ENCODE data around the gene LCE3B. TPM values are rescaled to one million over a fixed set of nuclear protein-coding genes. Genes with fewer than 3 reads are reported as not detected.
"Not testable (repeated sequence)": the region's sequence is repeated elsewhere in the genome, so short reads cannot be mapped to it uniquely, and the experiment has no call there.

Gene LCE3B, protein sequence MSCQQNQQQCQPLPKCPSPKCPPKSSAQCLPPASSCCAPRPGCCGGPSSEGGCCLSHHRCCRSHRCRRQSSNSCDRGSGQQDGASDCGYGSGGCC
- not detected for total RNA-seq
- long read RNA-seq: 0 reads

DNA sequence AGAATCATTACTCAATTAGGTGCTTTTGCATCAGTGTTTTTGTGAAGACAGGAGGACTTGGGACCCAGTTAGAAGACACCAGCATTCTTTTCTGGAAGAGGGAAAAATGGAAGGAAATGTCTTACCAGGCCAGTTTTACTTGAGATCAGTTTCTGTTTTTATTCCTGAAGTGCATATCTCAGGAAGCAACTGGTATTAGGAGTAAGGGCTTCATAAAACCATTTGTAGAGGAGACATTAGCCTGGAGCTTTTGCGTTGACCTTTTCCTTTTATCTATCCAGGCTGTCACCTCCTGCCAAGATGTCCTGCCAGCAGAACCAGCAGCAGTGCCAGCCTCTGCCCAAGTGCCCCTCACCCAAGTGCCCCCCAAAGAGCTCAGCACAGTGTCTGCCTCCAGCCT is at the start of gene LCE3B:
Gene LCE3B, plus strand, starts transcription at position 301 of the 400 bp plus-strand sequence. Its CDS starts 0 bp downstream, at position 301.
- DNase-seq: no peak
- intact Hi-C loops (cut with DNase I): no loop called here
- peaks cover 13% of the 10 kb centered on the region for H3K27me3 ChIP-seq (ENCODE audit: low read depth)
- H3K27ac ChIP-seq: no peak within 1 kb of the TSS
- H3K9me3 ChIP-seq: peaks cover 6% of the 10 kb centered on the region
- TF ChIP-seq, protein P1, sequence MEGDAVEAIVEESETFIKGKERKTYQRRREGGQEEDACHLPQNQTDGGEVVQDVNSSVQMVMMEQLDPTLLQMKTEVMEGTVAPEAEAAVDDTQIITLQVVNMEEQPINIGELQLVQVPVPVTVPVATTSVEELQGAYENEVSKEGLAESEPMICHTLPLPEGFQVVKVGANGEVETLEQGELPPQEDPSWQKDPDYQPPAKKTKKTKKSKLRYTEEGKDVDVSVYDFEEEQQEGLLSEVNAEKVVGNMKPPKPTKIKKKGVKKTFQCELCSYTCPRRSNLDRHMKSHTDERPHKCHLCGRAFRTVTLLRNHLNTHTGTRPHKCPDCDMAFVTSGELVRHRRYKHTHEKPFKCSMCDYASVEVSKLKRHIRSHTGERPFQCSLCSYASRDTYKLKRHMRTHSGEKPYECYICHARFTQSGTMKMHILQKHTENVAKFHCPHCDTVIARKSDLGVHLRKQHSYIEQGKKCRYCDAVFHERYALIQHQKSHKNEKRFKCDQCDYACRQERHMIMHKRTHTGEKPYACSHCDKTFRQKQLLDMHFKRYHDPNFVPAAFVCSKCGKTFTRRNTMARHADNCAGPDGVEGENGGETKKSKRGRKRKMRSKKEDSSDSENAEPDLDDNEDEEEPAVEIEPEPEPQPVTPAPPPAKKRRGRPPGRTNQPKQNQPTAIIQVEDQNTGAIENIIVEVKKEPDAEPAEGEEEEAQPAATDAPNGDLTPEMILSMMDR (IDR thresholded peaks at IDR 0.05): no peak
- H3K4me1 ChIP-seq: no peaks in the 10 kb centered on the region
- H3K4me3 ChIP-seq: no peak within 1 kb of the TSS
- ATAC-seq: no peak
- H3K36me3 ChIP-seq: no peaks in the 10 kb centered on the region

DNA sequence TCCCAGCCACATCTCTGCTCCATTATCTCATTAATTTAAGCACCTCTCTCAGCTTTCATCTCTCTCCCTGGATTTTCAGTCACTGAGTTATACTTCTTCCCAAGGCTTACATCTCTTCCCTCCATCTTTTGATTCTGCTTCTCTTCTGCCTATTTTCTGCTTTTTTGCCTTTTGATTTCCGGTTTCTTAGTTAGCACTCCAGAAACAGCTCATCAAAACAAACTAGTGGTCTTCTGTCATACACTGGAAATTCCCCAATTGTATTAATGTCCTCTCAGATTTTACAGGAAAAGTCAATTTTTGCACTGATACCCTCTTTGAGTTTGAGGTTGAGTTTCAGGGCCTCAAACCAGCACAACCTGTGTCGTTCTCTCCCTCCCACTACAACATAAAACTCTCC is 48.5 kb upstream of the LCE3B start:
- Histone ChIP-seq H3K4me1 (no peaks in the 10 kb centered on the region), H3K27ac (no peak overlapping the region), H3K9me3 (peaks cover 14% of the 10 kb centered on the region), H3K36me3 (no peaks in the 10 kb centered on the region), H3K4me3 (no peak overlapping the region), H3K27me3 (ENCODE audit: low read depth) (no peaks in the 10 kb centered on the region)
- ATAC-seq (no peak), DNase-seq (no peak)
- TF ChIP-seq, protein P1 (IDR thresholded peaks at IDR 0.05): no peak
- intact Hi-C loops (cut with DNase I): no loop called here

DNA sequence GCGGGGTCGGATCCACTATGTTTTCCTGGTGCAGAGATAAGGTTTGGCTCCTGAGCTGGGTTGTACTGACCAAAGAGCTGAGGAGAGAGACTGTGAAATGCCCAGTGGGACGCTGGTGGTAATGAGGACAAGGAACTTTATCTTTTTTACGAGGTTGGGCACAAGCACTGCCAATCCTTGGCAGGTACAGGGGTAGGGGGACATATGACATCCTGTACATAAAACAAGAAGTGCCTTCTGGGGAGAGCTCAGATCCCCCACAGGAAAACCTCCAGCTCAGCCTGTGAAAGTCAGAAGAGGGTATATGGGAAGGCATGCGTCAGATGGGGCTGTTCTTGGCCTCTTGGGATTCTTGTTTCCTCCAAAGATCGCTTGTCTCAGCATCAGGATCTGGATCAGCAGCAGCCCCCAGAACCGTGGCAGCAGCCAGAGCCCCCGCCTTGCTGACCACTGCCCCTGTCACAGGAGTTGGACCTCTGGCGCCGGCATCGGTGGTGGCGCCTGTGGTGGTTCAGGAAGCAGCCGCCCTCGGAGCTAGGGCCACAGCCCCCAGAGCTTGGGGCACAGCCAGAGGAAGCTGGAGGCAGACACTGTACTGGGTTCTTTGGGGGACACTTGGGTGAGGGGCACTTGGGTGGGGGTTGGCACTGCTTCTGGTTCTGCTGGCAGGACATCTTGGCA is 47.9 kb upstream of the LCE3B start:
- Histone ChIP-seq H3K36me3 (no peaks in the 10 kb centered on the region), H3K9me3 (peaks cover 19% of the 10 kb centered on the region), H3K27me3 (ENCODE audit: low read depth) (no peaks in the 10 kb centered on the region), H3K4me3 (no peak overlapping the region), H3K27ac (no peak overlapping the region), H3K4me1 (no peaks in the 10 kb centered on the region)
- intact Hi-C loops (cut with DNase I): no loop called here
- TF ChIP-seq, protein P1 (IDR thresholded peaks at IDR 0.05): no peak
- DNase-seq (no peak), ATAC-seq (no peak)

DNA sequence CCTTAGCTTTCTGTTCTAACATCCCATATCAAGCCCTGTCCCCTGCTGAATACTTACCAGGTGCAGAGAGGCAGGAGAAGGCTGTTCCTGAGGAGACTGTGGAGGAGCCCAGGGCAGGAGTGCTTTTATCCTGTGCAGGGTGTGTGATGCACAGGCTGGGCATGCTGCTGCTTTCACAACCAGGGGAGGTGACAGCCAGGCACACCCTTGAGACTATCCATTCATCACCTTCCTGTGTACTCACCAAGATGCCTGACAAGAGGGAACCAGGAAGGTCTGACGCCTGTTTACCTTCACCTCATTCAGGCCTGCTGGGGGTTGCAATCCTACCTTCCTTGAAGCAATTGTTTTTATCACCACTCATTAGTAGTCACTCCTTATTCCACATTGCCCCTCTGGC is 46.9 kb upstream of the LCE3B start, which contains the start of gene LCE3E:
Gene LCE3E, minus strand, starts transcription at position 100 of the 400 bp plus-strand sequence. CDS start 572 bp downstream, outside the sequence.
- no peak for DNase-seq
- intact Hi-C loops (cut with DNase I): no loop called here
- Histone ChIP-seq H3K9me3 (peaks cover 19% of the 10 kb centered on the region), H3K27ac (no peak within 1 kb of the TSS), H3K4me1 (no peaks in the 10 kb centered on the region), H3K36me3 (no peaks in the 10 kb centered on the region), H3K27me3 (ENCODE audit: low read depth) (no peaks in the 10 kb centered on the region), H3K4me3 (no peak within 1 kb of the TSS)
- ATAC-seq: no peak
- TF ChIP-seq, protein P1 (IDR thresholded peaks at IDR 0.05): no peak

DNA sequence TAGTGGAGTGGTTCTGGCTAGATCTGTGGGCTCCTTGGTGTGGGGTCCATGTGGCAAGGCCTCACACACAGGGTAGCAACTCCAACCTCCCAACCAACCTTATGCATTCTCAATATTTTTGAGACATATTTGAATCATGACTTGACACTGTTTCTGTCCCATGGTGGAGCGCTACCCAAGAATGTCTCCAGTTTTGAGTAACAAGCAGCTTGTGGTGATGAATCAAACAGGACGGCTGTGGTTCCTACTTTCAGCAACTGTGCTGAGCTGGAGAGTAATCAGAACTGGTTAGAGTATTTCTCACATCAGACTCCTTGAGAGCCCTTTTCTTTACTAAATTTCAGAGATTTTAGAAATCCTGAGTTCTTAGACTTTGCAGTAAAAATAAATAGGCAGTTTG is 36.4 kb upstream of the LCE3B start:
- Histone ChIP-seq H3K4me1 (no peaks in the 10 kb centered on the region), H3K4me3 (no peak overlapping the region), H3K27me3 (ENCODE audit: low read depth) (no peaks in the 10 kb centered on the region), H3K27ac (no peak overlapping the region), H3K36me3 (no peaks in the 10 kb centered on the region), H3K9me3 (no peaks in the 10 kb centered on the region)
- intact Hi-C loops (cut with DNase I): no loop called here
- TF ChIP-seq, protein P1 (IDR thresholded peaks at IDR 0.05): no peak
- ATAC-seq (no peak), DNase-seq (no peak)

DNA sequence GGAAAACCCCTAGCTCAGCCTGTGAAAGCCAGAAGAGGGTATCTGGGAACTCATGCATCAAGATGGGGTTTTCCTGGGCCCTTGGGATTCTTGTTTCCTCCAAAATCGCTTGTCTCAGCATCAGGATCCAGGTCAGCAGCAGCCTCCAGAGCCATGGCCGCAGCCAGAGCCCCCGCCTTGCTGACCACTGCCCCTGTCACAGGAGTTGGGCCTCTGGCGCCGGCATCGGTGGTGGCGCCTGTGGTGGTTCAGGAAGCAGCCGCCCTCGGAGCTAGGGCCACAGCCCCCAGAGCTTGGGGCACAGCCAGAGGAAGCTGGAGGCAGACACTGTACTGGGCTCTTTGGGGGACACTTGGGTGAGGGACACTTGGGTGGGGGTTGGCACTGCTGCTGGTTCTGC is 34.1 kb upstream of the LCE3B start:
- H3K27ac ChIP-seq; ATAC-seq; H3K4me3 ChIP-seq; DNase-seq; H3K36me3 ChIP-seq; H3K27me3 ChIP-seq (ENCODE audit: low read depth); H3K9me3 ChIP-seq; H3K4me1 ChIP-seq; intact Hi-C loops (cut with DNase I): not testable (repeated sequence)
